Thyroid gland (tissue), 4 donors: ENCODE measurements around the gene ADCY10.
"Not testable (repeated sequence)": the region's sequence is repeated elsewhere in the genome, so short reads cannot be mapped to it uniquely, and the experiment has no call there.

Experiments used
- CTCF ChIP-seq, 6 experiments: fragments of 200-600 bp in 3 of 6; fragments of 450-650 bp in 3 of 6; sonication (generic) in 3 of 6; IDR thresholded peaks; one replicate each; pipeline ENCODE4 v1.5.1; 2016 to 2019; ENCODE audit warnings: antibody characterized with exemption in 6 of 6, mild to moderate bottlenecking in 2 of 6, inconsistent platforms in 1 of 6, moderate library complexity in 1 of 6
- POLR2A ChIP-seq, 2 donors: fragments of 450-650 bp; IDR thresholded peaks; one replicate each; pipeline ENCODE4 v1.6.1; 2017; ENCODE audit warnings: antibody characterized with exemption in 2 of 2, mild to moderate bottlenecking in 2 of 2, moderate library complexity in 1 of 2

- TF ChIP-seq POLR2A, CTCF (IDR thresholded peaks at IDR 0.05): not testable (repeated sequence)
Observed at GRCh38 chr1:167865804-167866308, 48.1 kb downstream of the ADCY10 start.
